Measurements from ENCODE around the gene DIRAS1.

Gene DIRAS1

GRCh38 chr19:2720777-2721569, at the start of gene DIRAS1:
DIRAS1 (minus strand) TSS chr19:2721372; CDS start chr19:2717806, 3,566 bp downstream.
- no peak for DNase-seq

- no peak for DNase-seq
Measured at GRCh38 chr19:2770055-2771013, 49.2 kb upstream of the DIRAS1 start.

- DNase-seq, result no peak
Measured at GRCh38 chr19:2769218-2769617, 48.0 kb upstream of the DIRAS1 start.

GRCh38 chr19:2768365-2769132, 47.4 kb upstream of the DIRAS1 start:
- DNase-seq, result no peak

GRCh38 chr19:2767688-2768087, 46.5 kb upstream of the DIRAS1 start:
- no peak for DNase-seq

- DNase-seq, result no peak
Measured at GRCh38 chr19:2766594-2767372, 45.6 kb upstream of the DIRAS1 start.

- no peak for DNase-seq
Measured at GRCh38 chr19:2765376-2765775, 44.2 kb upstream of the DIRAS1 start.

GRCh38 chr19:2764945-2765344, 43.8 kb upstream of the DIRAS1 start:
- DNase-seq, result no peak

GRCh38 chr19:2763687-2764086, 42.5 kb upstream of the DIRAS1 start:
- DNase-seq, result no peak

- DNase-seq, result no peak
Measured at GRCh38 chr19:2762783-2763496, 41.8 kb upstream of the DIRAS1 start.

- DNase-seq, result no peak
Measured at GRCh38 chr19:2761876-2762782, 41.0 kb upstream of the DIRAS1 start.

- no peak for DNase-seq
Measured at GRCh38 chr19:2761309-2761677, 40.1 kb upstream of the DIRAS1 start.

GRCh38 chr19:2759965-2760364, 38.8 kb upstream of the DIRAS1 start:
- DNase-seq, result no peak

GRCh38 chr19:2759362-2759761, 38.2 kb upstream of the DIRAS1 start:
- no peak for DNase-seq

- DNase-seq, result no peak
Measured at GRCh38 chr19:2758601-2759313, 37.6 kb upstream of the DIRAS1 start.

- DNase-seq, result no peak
Measured at GRCh38 chr19:2756921-2757881, 36.0 kb upstream of the DIRAS1 start.

- DNase-seq, result no peak
Measured at GRCh38 chr19:2756477-2756876, 35.3 kb upstream of the DIRAS1 start.

GRCh38 chr19:2755811-2756210, 34.6 kb upstream of the DIRAS1 start:
- no peak for DNase-seq

- DNase-seq, result no peak
Measured at GRCh38 chr19:2755448-2755705, 34.2 kb upstream of the DIRAS1 start.
